ENCODE data around the gene TAS2R40. TPM values are rescaled to one million over a fixed set of nuclear protein-coding genes. Genes with fewer than 3 reads are reported as not detected.

TAS2R40 gene
- total RNA-seq, 1 donor from 2014 or later: not detected

DNA sequence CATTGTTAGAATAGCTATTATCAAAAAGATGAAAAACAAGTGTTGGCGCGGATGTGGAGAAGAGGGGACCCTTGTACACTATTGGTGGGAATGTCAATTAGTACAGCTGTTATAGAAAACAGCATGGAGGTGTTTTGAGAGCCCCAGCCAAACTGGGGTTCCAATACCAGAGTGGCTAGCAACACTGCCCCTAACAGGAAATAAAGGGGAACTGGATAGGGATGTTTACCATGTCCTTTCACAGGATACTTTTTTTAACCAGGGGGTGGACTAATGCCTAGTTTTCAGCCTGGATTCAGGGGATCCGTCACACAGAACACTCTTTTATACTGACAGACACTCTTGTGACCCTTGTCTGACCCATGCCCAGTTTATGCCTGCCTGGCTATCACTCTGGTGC, 34.5 kb downstream of the TAS2R40 start:
- Mint-ChIP-seq H3K9me3 (ENCODE audit: low read depth) (peaks cover 16% of the 10 kb centered on the region), H3K27ac (ENCODE audit: unreplicated experiment) (no peak overlapping the region), H3K4me1 (ENCODE audit: low read depth) (no peaks in the 10 kb centered on the region), H3K36me3 (ENCODE audit: low read depth) (peaks cover 11% of the 10 kb centered on the region), H3K4me3 (ENCODE audit: unreplicated experiment) (no peak overlapping the region), H3K27me3 (ENCODE audit: low read depth) (no peaks in the 10 kb centered on the region)
- no peak for DNase-seq (ENCODE audit: low spot score)
- TF ChIP-seq, protein P1, sequence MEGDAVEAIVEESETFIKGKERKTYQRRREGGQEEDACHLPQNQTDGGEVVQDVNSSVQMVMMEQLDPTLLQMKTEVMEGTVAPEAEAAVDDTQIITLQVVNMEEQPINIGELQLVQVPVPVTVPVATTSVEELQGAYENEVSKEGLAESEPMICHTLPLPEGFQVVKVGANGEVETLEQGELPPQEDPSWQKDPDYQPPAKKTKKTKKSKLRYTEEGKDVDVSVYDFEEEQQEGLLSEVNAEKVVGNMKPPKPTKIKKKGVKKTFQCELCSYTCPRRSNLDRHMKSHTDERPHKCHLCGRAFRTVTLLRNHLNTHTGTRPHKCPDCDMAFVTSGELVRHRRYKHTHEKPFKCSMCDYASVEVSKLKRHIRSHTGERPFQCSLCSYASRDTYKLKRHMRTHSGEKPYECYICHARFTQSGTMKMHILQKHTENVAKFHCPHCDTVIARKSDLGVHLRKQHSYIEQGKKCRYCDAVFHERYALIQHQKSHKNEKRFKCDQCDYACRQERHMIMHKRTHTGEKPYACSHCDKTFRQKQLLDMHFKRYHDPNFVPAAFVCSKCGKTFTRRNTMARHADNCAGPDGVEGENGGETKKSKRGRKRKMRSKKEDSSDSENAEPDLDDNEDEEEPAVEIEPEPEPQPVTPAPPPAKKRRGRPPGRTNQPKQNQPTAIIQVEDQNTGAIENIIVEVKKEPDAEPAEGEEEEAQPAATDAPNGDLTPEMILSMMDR (IDR thresholded peaks at IDR 0.05): peak; percentile 15

GRCh38 chr7:143256932-143257331, 35.1 kb downstream of the TAS2R40 start:
- Mint-ChIP-seq H3K4me1 (ENCODE audit: low read depth) (no peaks in the 10 kb centered on the region), H3K9me3 (ENCODE audit: low read depth) (peaks cover 16% of the 10 kb centered on the region), H3K36me3 (ENCODE audit: low read depth) (peaks cover 11% of the 10 kb centered on the region), H3K27ac (ENCODE audit: unreplicated experiment) (no peak overlapping the region), H3K4me3 (ENCODE audit: unreplicated experiment) (no peak overlapping the region), H3K27me3 (ENCODE audit: low read depth) (no peaks in the 10 kb centered on the region)
- TF ChIP-seq, protein P1 (IDR thresholded peaks at IDR 0.05): no peak
- DNase-seq (ENCODE audit: low spot score): no peak

DNA sequence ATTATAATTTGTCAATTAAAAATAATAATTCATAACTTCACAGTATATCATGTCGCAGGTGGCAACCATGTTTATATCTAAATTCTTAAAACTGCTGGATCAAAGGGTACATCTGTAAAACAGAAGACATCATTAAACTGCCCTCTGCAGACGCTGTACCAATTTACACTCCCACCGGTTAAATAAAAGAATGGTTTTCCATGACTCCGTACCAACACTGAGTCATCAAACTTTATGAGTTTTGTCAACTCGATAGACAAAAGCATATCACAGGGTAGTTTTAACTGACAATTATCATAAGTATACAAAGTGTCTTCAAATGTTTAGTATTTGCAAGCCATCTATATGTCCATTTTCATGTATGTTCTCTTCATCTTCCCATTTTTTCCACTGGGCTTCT, 35.7 kb downstream of the TAS2R40 start:
- H3K27me3 Mint-ChIP-seq (ENCODE audit: low read depth): no peaks in the 10 kb centered on the region
- no peaks in the 10 kb centered on the region for H3K4me1 Mint-ChIP-seq (ENCODE audit: low read depth)
- no peak overlapping the region for H3K27ac Mint-ChIP-seq (ENCODE audit: unreplicated experiment)
- TF ChIP-seq, protein P1 (IDR thresholded peaks at IDR 0.05): no peak
- no peak overlapping the region for H3K4me3 Mint-ChIP-seq (ENCODE audit: unreplicated experiment)
- H3K36me3 Mint-ChIP-seq (ENCODE audit: low read depth): peaks cover 10% of the 10 kb centered on the region
- H3K9me3 Mint-ChIP-seq (ENCODE audit: low read depth): peaks cover 11% of the 10 kb centered on the region
- no peak for DNase-seq (ENCODE audit: low spot score)

GRCh38 chr7:143258831-143259230, 37.0 kb downstream of the TAS2R40 start:
- Mint-ChIP-seq H3K4me3 (ENCODE audit: unreplicated experiment) (no peak overlapping the region), H3K27ac (ENCODE audit: unreplicated experiment) (no peak overlapping the region), H3K4me1 (ENCODE audit: low read depth) (peaks cover 6% of the 10 kb centered on the region), H3K27me3 (ENCODE audit: low read depth) (no peaks in the 10 kb centered on the region), H3K9me3 (ENCODE audit: low read depth) (peaks cover 6% of the 10 kb centered on the region), H3K36me3 (ENCODE audit: low read depth) (peaks cover 5% of the 10 kb centered on the region)
- no peak for DNase-seq (ENCODE audit: low spot score)
- TF ChIP-seq, protein P1 (IDR thresholded peaks at IDR 0.05): no peak

DNA sequence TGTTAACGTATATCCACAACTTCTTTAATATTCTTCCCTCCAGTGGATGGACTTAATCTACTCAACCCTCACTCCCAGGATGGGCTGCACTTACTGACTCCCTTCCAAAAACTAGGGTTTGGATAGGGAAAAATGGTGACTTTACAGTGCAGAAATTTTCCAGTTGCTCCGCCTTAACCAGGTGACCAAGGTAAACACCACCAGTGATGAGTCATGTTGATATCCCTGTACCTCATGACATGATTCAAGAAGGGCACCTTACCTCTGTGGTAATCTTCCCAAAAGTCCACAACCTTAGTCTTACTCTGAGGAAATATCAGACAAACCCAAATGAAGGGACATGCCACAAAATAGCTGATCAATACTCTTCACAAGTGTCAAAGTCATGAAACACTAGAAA, 37.9 kb downstream of the TAS2R40 start:
- no peak overlapping the region for H3K4me3 Mint-ChIP-seq (ENCODE audit: unreplicated experiment)

More for the DNA sequence above, 37.9 kb downstream of the TAS2R40 start:
- Mint-ChIP-seq H3K27me3 (ENCODE audit: low read depth) (no peaks in the 10 kb centered on the region), H3K27ac (ENCODE audit: unreplicated experiment) (no peak overlapping the region), H3K36me3 (ENCODE audit: low read depth) (no peaks in the 10 kb centered on the region), H3K9me3 (ENCODE audit: low read depth) (no peaks in the 10 kb centered on the region), H3K4me1 (ENCODE audit: low read depth) (peaks cover 16% of the 10 kb centered on the region)
- DNase-seq (ENCODE audit: low spot score): no peak
- TF ChIP-seq, protein P1 (IDR thresholded peaks at IDR 0.05): no peak

Measured in chondrocyte (in vitro differentiated cells).